ENCODE results near the gene CIAO2B.
"Not testable (repeated sequence)": the region's sequence is repeated elsewhere in the genome, so short reads cannot be mapped to it uniquely, and the experiment has no call there.

The CIAO2B gene

DNA sequence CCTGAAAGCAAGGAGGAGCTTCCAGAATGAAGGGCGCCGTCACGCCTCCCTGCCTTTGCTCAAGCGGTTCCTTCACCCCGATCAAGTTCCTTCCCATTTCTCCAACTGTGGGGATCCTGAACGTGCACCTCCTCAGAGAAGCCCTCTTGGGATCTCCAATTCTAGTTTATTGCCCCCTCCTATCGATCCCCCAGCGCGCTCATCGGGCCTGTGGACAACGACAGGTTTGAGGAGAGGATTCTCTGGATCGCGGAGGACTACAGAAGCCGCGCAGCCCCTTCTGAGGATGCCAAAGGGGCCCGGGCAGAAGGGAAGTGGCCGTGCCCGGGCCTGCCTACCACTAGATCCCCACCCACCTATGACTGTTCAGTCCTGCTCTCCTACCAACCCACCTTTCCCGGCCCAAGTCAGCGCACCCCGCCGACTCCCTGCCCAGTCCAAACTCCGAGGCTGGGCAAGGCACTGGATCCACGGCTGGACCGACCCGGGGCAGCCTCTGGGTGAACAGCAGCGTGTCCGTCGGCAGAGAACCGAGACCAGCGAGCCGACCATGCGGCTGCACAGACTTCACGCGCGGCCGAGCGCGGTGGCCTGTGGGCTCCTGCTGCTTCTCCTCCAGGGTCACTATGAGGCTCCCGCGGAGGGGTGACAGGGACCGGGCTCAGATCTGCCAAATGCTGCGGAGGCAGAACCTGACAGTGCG is 14.1 kb upstream of the CIAO2B start:
- H3K9me3 Mint-ChIP-seq: no peaks in the 10 kb centered on the region
- H3K4me1 Mint-ChIP-seq: peaks cover 49% of the 10 kb centered on the region
- peak overlapping the region; percentile 88 for H3K4me3 Mint-ChIP-seq
- peaks cover 55% of the 10 kb centered on the region for H3K27me3 Mint-ChIP-seq
- DNase-seq (no peak), ATAC-seq (peak; percentile 50)
- peak overlapping the region in 1 of 2 donors; percentile 60 for H3K27ac Mint-ChIP-seq

DNA sequence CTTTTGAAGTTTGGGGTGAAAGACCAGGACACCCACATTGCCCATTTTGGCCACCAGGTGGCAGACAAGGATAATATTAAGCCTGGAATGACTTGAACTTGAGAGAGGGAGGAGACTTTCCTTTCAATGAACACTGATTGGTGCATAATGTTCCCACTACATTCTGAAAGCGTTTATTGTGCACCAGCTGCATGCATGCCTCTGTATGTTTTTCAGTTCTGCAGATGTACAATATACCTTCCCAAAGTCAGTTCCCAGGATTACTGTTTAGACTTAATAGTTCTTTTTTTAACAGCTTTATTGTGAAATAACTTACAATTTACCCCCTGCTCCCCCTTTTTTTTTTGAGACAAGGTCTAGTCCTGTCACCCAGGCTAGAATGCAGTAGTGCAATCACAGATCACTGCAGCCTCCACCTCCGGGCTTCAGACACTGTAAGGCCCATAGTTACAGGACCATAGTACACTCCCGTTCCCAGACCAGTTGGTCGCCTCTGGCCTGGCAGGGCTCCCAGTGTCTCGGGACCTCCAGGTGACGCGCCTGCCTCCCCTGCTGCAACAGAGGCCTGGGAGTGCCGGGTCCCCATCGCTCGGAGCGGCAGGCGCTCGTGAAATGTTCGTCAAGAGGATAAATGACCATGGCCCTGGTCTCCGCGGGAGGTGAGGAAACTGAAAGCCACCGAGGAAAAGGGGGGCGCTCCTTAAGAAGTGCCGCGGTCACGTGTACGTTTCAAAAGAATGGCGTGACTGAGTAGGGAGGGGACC is 13.3 kb upstream of the CIAO2B start:
- Mint-ChIP-seq H3K4me3 (peak overlapping the region; percentile 88), H3K4me1 (peaks cover 49% of the 10 kb centered on the region), H3K27ac (peak overlapping the region; percentile 30 to 52), H3K27me3 (peaks cover 47% of the 10 kb centered on the region), H3K9me3 (no peaks in the 10 kb centered on the region)
- DNase-seq (peak; percentile 81 to 84), ATAC-seq (peak; percentile 80)

DNA sequence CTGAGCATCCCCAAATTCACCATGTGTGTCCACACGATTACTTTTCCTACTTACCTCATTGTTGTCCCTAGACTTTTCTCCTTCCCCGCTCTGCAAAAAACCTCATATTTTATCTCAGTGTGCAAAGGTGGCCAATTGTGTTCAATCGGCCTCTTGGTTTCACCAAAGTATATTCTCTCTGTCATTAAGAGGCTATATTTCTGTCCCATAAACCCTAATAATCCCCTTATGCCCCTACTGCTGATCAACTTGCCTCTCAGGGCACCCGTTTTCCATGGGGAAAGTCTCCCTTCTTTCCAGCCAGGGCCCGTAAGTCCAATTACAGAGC is 12.7 kb upstream of the CIAO2B start:
- Mint-ChIP-seq H3K9me3 (no peaks in the 10 kb centered on the region), H3K4me1 (peaks cover 49% of the 10 kb centered on the region), H3K4me3 (peak overlapping the region in 1 of 2 donors; percentile 88), H3K27ac (no peak overlapping the region), H3K27me3 (peaks cover 44% of the 10 kb centered on the region)
- DNase-seq (no peak), ATAC-seq (no peak)

DNA sequence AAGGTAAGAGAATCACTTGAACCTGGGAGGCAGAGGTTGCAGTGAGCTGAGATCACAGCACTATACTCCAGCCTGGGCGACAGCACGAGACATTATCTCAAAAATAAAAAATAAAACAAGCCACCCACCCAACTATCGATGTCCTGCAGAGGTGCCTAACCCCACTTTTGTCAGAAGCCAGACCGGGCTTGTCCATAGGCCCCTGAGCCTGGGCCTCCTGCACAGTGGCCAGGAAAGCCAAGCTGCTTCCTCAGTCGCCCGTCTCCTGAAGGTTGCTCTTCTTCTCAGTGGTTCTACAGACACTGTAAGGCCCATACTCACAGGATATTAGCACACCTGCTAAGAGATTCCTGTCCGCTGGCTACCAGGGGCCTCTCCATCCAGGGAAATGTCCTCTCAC is 12.3 kb upstream of the CIAO2B start:
- Mint-ChIP-seq H3K4me3 (no peak overlapping the region), H3K27me3 (peaks cover 40% of the 10 kb centered on the region), H3K9me3 (no peaks in the 10 kb centered on the region), H3K27ac (no peak overlapping the region), H3K4me1 (peaks cover 46% of the 10 kb centered on the region)
- DNase-seq (no peak), ATAC-seq (no peak)

DNA sequence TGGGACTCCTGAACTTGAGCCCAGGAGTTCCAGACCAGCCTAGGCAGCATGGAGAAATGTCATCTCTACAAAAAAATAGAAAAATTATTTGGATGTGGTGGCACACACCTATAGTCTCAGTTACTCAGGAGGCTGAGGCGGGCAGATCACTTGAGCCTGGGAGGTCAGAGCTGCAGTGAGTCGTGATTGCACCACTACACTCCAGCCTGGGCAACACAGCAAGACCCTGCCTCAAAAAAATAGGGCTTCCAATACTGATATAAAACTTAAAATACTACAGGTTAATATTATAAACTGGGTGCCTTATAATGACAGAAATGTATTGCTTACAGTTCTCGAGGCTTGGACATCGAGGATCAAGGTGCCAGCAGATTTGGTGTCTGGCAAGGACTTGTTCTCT is 11.7 kb upstream of the CIAO2B start:
- Mint-ChIP-seq H3K27me3 (peaks cover 34% of the 10 kb centered on the region), H3K4me1 (peaks cover 40% of the 10 kb centered on the region), H3K27ac (no peak overlapping the region), H3K4me3 (no peak overlapping the region), H3K9me3 (no peaks in the 10 kb centered on the region)
- DNase-seq (no peak), ATAC-seq (no peak)

DNA sequence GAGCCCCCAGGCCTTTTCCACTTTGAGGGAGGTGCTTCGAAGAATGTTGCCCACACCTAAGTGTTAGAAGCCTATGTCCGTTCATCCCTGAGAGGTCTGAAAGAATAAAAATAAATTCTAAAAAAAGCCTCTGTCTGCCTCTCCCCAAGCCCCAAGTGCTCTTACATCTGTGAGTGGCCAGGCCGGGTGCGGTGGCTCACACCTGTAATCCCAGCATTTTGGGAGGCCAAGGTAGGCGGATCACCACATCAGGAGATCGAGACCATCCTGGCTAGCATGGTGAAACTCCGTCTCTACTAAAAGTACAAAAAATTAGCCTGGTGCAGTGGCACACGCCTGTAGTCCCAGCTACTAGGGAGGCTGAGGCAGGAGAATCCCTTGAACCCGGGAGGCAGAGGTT is 10.8 kb upstream of the CIAO2B start:
- not testable (repeated sequence) for H3K9me3 Mint-ChIP-seq, DNase-seq, ATAC-seq, H3K4me3 Mint-ChIP-seq
- peaks cover 24% of the 10 kb centered on the region for H3K27me3 Mint-ChIP-seq
- peaks cover 32% of the 10 kb centered on the region for H3K4me1 Mint-ChIP-seq
- peak overlapping the region in 1 of 2 donors; percentile 78 for H3K27ac Mint-ChIP-seq

DNA sequence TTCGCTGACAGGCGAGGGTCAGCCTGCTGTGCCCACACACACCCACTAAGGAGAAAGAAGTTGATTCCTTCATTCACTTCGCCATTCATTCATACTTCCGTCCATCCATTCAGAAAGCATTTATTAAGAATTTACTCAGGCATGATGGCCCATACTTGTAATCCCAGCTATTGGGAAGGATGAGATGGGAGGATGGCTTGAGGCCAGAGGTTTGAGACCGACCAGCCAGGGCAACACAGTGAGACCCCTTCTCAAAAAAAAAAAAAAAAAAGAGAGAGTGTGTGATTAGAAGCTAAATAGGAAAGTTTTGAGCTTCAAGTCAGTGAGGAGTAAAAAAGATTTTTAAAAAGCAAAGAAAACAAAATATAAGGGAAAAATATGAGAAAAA is 9.8 kb upstream of the CIAO2B start:
- peaks cover 15% of the 10 kb centered on the region for H3K27me3 Mint-ChIP-seq
- no peak for ATAC-seq
- no peaks in the 10 kb centered on the region for H3K9me3 Mint-ChIP-seq
- no peak overlapping the region for H3K4me3 Mint-ChIP-seq
- peaks cover 23% of the 10 kb centered on the region for H3K4me1 Mint-ChIP-seq
- H3K27ac Mint-ChIP-seq: peak overlapping the region in 1 of 2 donors; percentile 26
- no peak for DNase-seq

DNA sequence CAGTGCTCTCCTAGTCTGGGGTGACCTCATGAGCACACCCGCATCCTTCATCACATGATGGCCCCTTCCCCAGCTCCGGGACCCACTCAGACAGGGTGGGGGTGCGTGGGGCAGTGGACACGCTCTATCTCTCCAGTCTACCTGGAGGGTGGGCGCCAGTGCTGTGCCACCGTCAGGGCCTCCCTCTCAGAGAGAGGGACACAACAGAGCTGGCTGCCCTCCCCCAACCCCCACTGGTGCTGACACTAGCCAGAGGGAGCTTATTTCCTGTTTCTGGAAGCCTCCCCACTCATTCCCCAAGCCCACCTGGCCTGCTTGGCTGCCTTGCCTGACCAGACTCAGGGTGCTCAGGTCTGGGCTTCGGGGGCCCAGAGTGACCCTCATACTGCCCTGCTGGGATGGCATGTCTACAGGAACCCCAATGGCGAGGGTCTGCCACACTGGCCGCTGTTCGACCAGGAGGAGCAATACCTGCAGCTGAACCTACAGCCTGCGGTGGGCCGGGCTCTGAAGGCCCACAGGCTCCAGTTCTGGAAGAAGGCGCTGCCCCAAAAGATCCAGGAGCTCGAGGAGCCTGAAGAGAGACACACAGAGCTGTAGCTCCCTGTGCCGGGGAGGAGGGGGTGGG is 9.3 kb upstream of the CIAO2B start:
- H3K4me3 Mint-ChIP-seq: no peak overlapping the region
- peaks cover 21% of the 10 kb centered on the region for H3K4me1 Mint-ChIP-seq
- H3K27ac Mint-ChIP-seq: no peak overlapping the region
- peaks cover 10% of the 10 kb centered on the region for H3K27me3 Mint-ChIP-seq
- ATAC-seq (no peak), DNase-seq (no peak)
- no peaks in the 10 kb centered on the region for H3K9me3 Mint-ChIP-seq

DNA sequence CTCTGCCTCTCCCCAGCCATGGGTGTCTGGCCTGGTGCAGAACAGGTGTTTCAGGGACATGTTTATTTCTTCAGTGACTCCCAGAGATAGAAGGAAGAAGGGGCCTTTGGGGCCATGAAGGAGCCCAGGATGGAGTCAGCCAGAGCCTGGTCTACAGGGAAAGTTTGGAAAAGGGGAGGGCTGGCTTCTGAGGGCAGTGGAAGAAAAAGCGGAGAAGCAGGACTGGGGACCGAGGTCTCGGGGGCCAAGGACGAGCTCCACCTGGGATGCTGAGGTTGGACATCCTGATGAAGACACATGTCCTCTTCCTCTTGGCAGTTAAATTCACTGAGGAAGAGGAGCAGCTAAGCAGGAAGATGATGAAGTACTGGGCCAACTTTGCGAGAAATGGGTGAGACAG is 8.8 kb upstream of the CIAO2B start:
- H3K4me1 Mint-ChIP-seq: peaks cover 21% of the 10 kb centered on the region
- DNase-seq: no peak
- ATAC-seq: no peak
- H3K4me3 Mint-ChIP-seq: no peak overlapping the region
- H3K27ac Mint-ChIP-seq: no peak overlapping the region
- peaks cover 4% of the 10 kb centered on the region for H3K27me3 Mint-ChIP-seq
- no peaks in the 10 kb centered on the region for H3K9me3 Mint-ChIP-seq

DNA sequence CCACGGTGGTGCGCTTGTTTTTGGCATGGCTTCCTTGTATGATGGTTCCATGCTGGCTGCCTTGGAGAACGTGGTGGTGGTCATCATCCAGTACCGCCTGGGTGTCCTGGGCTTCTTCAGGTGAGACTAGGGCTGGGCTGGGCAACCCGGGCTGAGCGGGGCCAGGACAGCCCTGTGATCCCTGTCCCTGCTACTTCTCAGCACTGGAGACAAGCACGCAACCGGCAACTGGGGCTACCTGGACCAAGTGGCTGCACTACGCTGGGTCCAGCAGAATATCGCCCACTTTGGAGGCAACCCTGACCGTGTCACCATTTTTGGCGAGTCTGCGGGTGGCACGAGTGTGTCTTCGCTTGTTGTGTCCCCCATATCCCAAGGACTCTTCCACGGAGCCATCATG is 6.0 kb upstream of the CIAO2B start:
- peaks cover 37% of the 10 kb centered on the region for H3K4me1 Mint-ChIP-seq
- no peaks in the 10 kb centered on the region for H3K9me3 Mint-ChIP-seq
- no peak overlapping the region for H3K27ac Mint-ChIP-seq
- no peaks in the 10 kb centered on the region for H3K27me3 Mint-ChIP-seq
- H3K4me3 Mint-ChIP-seq: no peak overlapping the region
- ATAC-seq: no peak
- no peak for DNase-seq

DNA sequence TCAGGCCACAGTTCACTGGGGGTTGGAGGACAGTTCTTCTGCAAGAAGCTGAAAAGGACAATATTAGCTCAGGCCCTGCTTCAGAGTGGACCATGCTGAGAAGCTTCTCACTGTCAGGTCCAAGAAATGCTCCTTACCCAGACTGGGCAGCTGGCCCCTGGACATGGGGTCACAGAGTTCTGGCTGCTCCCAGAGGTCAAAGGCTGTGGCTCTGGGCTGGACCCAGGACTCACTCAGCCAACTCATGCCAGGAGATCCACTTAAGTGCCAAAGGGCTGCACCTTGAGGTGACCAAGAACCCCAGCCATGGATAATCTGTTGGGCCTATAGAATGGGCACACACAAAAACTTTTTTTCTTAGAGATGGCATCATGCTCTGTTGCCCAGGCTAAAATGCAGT is 5.2 kb upstream of the CIAO2B start:
- Mint-ChIP-seq H3K27me3 (no peaks in the 10 kb centered on the region), H3K4me1 (peaks cover 46% of the 10 kb centered on the region), H3K9me3 (no peaks in the 10 kb centered on the region), H3K27ac (no peak overlapping the region), H3K4me3 (no peak overlapping the region)
- no peak for DNase-seq
- ATAC-seq: no peak

DNA sequence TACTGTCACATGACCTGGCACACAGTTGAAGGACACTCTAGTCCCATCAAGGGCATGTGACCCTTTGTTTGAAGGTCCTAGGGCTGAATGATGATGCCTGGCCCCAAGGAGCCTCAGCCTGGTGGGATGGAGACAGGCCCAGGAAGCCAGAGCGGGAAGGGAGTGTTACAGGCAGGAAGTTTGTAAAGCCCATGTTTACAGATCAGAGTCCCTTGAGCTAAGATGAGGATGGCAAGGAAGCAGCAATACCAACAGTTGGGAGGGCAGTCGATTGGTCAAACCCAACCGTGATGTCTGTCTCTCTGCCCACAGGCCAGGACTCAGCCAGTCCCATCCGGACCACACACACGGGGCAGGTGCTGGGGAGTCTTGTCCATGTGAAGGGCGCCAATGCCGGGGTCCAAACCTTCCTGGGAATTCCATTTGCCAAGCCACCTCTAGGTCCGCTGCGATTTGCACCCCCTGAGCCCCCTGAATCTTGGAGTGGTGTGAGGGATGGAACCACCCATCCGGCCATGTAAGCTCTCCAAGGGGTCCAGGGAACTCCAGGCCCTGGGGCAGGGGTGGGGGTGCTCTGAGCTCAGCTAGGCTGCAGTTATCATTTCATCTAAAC is 3.6 kb upstream of the CIAO2B start:
- no peaks in the 10 kb centered on the region for H3K9me3 Mint-ChIP-seq
- peak overlapping the region in 1 of 2 donors; percentile 53 for H3K27ac Mint-ChIP-seq
- DNase-seq: no peak
- H3K4me1 Mint-ChIP-seq: peaks cover 61% of the 10 kb centered on the region
- no peaks in the 10 kb centered on the region for H3K27me3 Mint-ChIP-seq
- H3K4me3 Mint-ChIP-seq: no peak overlapping the region
- ATAC-seq: no peak

DNA sequence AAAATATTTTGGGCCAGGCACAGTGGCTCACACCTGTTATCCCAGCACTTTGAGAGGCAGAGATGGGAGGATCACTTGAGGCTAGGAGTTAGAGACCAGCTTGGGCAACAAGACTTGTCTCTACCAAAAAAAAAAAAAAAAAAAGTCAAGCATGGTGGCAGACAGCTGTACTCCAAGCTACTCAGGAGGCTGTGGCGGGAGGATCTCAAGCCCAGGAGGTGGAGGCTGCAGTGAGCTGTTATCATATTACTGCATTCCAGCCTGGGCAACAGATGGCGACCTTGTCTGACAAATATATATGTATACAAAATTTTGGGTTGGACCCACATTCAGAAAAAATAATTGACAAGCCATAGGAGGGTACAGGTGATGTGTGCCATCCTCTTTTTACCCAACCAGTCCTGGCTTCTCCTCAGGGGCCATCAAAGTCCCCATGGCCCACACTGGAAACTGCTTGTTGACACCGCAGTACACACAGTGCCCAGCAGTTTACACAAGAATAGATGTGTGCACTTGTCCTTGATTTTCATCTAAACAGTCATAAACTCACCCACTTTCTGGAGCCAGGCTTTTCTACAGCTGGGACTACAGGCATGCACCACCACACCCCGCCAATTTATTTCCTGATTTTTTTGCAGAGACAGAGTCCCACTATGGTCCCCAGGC is 2.8 kb upstream of the CIAO2B start:
- no peak for DNase-seq
- peak overlapping the region in 1 of 2 donors; percentile 48 for H3K27ac Mint-ChIP-seq
- no peak for ATAC-seq
- H3K9me3 Mint-ChIP-seq: no peaks in the 10 kb centered on the region
- H3K4me1 Mint-ChIP-seq: peaks cover 69% of the 10 kb centered on the region
- peak overlapping the region; percentile 98 to 100 for H3K4me3 Mint-ChIP-seq
- H3K27me3 Mint-ChIP-seq: no peaks in the 10 kb centered on the region

DNA sequence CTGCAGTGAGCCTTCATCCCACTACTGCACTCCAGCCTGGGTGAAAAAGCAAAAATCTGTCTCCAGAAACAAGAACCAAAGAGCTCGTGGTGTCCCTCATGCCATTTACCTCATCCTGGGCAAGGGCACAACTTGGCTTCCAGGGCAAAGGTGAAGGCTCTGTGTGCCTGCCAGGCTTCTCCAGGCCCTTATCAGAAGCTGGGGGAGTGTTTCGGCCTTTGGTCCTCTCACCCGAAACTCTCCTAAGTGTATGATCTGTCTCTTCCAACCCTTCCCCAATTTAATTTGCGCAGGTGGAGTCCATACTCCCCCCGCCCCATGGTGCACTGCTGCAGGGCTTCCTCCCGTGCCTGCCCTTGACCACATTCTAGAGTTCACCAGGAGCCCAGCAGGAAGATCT is 2.3 kb upstream of the CIAO2B start:
- Mint-ChIP-seq H3K27ac (peak overlapping the region in 1 of 2 donors; percentile 76), H3K4me3 (peak overlapping the region; percentile 98 to 100), H3K4me1 (peaks cover 73% of the 10 kb centered on the region), H3K9me3 (no peaks in the 10 kb centered on the region), H3K27me3 (no peaks in the 10 kb centered on the region)
- no peak for DNase-seq
- no peak for ATAC-seq

DNA sequence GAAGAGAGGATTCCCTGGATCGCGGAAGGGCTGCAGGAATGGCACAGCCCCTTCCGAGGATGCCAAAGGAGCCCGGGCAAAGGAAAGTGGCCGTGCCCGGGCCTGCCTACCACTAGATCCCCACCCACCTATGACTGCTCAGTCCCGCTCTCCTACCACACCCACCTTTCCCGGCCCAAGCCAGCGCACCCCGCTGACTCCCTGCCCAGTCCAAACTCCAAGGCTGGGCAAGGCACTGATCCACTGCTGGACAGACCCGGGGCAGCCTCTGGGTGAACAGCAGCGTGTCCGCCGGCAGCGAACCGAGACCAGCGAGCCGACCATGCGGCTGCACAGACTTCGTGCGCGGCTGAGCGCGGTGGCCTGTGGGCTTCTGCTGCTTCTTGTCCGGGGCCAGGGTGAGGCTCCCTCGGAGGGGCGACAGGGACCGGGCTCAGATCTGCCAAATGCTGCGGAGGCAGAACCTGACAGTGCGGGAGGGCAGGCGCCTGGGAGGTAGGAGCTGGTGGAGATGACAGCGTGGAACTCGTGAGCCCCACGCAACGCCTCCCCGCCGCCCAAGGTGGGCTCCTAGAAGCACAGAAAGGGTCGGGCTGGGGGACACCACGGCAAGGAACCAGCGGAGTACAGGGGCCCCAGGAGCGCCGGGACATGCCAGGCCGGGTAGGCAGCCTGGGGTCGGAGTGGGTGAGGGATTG is 1.3 kb upstream of the CIAO2B start, which contains the start of gene CES2:
CES2 (plus strand) TSS at position 203 of the 698 bp plus-strand sequence; CDS start at position 323, 120 bp downstream.
- DNase-seq (no peak), ATAC-seq (no peak)
- H3K27me3 Mint-ChIP-seq: no peaks in the 10 kb centered on the region
- H3K9me3 Mint-ChIP-seq: no peaks in the 10 kb centered on the region
- H3K4me1 Mint-ChIP-seq: peaks cover 73% of the 10 kb centered on the region
- H3K4me3 Mint-ChIP-seq: peak within 1 kb of the TSS; percentile 98 to 100
- H3K27ac Mint-ChIP-seq: peak within 1 kb of the TSS; percentile 97 to 99

All from stimulated activated naive CD8-positive, alpha-beta T cell treated with anti-CD3 and anti-CD28 coated beads, Interleukin-15, amount 100 ng/mL, for 72 hours (primary cell).